Posterior cingulate gyrus (tissue), 11 donors: ENCODE measurements around the gene NDUFS6.
"Not testable (repeated sequence)": the region's sequence is repeated elsewhere in the genome, so short reads cannot be mapped to it uniquely, and the experiment has no call there.

Experiments used
- DNase-seq, 10 donors: peaks; one replicate each; pipeline versions ENCODE4 v3.0.0 to v3.0.0-alpha.2; 2020 to 2021; ENCODE audit warnings: mixed read lengths in 3 of 10
- intact Hi-C: fragments of 100-400 bp; cut with DNase I; formaldehyde crosslinking; loops from one replicate; pipeline ENCODE4 v1.15.1; 2023

Gene NDUFS6

DNA sequence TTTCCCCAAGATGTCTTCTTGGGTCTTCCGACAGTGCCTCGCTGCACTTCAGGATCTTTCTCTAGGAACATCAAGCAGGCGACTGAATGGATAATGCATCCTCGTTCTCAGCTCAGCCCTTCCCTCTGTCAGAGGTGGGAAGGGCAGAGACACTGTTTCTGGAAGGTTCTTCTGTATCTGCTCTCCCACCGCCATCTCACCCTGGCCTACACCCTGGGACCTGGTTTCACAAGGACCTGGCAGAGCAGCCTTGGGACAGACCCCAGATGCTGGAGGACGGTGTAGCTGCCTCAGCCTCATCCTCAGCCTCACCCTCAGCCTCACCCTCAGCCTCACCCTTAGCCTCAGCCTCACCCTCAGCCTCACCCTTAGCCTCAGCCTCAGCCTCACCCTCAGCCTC is 20.1 kb upstream of the NDUFS6 start:
- no peak for DNase-seq
- intact Hi-C loops: no loop called here

- peak in 2 of 10 donors; percentile 49 to 68 for DNase-seq
These were observed 19.4 kb upstream of the NDUFS6 start for GRCh38 chr5:1781726-1782384.

DNA sequence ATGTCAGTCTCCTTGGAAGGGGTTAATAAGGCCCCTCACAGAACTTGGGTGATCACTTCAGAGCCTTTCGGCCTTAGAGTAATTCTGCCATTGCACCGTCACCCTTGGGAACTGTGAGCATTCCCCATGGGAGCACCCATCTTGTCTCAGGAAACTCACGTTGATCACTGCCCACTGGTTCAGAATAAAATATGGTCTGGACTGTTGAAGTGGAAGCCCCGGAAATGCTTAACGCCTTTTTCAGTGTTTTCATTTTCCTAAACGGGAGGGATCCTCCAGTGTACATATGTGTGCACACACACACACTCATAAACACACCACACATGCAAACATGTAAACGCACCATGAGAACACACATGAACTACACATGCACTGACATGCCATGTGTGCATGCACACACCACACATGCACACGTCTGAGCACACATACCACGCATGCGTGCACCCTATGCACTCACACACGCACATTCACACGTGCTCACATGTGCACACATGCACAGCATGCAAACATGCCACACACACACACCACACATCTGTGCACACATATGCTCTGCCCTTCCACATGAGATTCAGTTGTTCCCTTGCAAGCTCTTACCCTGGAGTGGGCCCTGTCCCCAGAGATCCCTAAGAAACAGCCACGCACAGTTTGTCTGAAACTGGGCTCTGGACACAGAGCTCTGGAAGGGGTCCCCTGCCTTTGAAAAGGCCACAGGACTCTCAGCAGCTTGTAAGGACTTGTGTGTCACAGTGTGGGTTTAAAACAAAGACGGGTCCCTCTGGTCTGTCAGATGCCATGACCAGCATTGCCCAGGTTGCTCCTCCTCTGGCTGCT is 18.6 kb upstream of the NDUFS6 start:
- DNase-seq: peak in 1 of 10 donors; percentile 22
- intact Hi-C loops: no loop called here

More at GRCh38 chr5:1781726-1782384, 19.4 kb upstream of the NDUFS6 start:
- intact Hi-C loops: no loop called here

DNA sequence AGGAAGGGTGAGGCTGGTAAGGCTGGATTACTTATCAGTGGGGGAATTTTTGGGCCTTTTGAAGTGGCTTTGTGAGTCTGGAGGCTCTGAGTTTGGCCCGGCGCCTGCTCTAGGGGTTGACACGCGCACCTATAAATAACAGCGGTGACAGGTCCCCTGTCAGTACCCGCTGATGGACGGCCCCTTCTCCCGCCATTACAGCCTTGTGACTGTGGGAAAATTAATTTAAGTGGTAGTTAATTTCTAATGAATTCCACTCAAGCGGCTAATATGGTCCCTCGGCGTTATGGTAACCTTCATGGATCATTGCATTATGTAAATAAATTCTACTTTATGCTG is 18.0 kb upstream of the NDUFS6 start:
- intact Hi-C loops: no loop called here

DNA sequence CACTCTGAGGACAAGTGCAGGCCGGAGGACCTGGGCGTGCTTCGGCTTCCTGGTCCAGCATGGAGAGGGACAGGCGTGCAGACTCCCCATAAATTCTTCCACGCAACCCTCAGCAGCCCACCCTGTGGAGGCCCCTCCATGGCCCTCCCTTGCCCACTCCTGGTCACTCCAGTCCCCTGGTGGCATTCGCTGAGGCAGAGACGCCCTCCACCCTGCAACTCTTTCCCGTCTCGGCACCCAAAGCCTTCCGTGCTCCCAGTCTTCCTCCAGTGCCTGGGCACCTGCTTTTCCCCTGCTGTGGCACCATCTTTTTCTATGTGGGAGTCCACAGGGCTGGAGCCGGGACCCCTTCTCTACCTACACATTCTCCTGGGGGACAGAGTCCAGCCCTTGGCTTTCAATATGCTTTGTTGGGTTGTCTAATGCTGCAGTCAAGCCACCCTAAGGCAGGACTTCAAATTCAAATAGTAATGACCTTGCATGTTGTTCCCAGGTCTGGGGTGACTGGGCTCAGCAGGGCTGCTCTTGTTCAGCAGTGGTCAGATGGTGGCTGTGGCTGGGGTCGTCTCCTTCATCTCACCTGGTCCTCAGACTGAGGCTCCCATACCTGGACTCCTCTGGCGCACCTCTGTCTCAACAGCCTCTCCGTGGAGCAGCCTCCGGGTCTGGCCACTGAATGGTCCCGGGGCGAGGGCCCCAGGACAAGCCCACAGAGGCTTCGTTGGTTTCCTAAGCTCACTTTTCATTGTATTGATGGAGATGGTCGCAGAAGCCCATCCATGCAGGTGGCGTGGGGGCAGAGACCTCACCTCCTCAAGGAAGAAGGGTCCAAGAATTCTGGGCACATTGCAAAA is 16.8 kb upstream of the NDUFS6 start:
- intact Hi-C loops: no loop called here
- DNase-seq: peak in 3 of 10 donors; percentile 64 to 68 (median 68)

More for the DNA sequence above, 18.0 kb upstream of the NDUFS6 start:
- DNase-seq: peak in 2 of 10 donors; percentile 41 to 72

DNA sequence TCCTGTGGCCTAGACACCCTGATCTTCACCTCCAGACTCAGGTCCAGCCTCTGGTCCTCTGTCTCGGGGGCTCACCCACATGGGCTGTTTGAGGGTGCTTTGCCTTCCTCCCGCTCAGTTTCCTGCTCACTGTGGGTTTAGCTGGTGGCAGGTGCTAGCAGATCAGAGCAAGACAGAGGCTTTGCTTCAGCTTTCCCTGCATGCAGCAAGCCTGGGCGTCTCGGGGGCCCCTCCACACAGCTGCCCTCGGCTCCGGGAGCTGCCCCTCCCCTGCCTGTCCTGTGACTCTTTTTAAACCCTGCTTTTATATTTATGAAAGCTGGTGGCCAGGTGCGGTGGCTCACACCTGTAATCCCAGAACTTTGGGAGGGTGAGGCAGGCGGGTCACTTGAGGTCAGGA is 16.1 kb upstream of the NDUFS6 start:
- intact Hi-C loops: no loop called here
- peak in 3 of 10 donors; percentile 22 to 77 (median 31) for DNase-seq

DNA sequence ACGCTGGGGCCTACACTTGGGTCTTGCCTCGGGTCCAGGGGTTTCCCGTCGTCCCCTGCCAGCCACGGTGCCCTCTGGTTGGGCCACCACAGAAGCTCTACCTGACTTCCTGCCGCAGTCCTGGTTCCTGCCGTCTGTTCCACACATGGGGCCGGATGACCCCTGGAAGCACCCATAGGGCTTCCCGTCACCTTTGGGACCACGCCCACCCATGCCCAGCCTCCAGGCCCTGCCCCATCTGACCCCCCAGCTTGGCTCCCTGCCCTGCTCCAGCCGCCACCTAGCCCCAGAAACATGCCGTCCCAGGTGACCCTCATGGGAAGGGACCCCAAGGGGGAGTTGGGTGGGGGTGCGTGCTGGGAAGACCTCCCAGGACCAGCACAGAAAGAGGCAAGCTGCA is 15.2 kb upstream of the NDUFS6 start:
- intact Hi-C loops: no loop called here
- DNase-seq: peak in 3 of 10 donors; percentile 50 to 71 (median 58)

DNA sequence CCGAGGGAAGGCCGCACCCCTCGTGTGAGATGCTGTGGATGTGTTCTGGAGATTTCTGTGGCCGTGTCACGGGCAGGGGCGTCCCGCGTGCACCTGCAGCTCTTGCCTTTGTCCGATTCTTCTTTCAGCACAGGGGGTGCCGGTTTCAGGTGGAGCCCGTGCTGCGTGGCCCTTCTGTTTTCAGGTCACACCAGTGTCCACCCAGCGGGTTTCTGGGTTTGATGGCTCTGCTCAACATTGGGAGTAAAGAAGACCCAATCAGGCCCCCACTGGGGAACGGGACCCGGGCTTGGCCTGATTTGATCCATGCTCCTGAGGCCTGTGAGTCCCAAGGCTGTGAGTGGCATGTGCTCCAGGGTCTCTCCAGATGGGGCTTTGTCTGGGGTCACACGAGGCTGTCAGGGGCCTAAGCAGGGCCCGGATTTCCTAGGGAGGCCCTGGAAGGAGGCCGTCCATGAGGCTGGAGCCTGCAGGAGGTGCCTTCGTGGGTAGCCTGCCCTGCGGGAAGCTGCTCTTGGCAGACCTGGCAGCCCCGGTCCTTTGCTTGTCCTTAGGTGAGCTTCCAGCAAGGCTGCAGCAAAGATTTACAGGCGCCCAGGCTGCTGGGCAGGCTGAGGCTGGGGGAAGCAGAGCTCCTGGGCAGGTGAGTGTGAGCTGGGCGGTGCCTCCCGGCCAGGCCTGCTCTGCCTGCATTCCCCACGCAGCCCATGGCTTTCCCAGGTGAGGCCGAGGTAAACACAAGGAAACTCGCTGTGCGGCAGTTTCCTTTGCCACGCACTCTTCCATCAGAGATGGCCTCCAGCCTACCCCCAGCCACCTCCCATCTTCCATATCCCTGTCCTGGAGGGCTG is 14.4 kb upstream of the NDUFS6 start:
- DNase-seq: peak in 3 of 10 donors; percentile 64 to 79 (median 76)
- intact Hi-C loops: no loop called here

DNA sequence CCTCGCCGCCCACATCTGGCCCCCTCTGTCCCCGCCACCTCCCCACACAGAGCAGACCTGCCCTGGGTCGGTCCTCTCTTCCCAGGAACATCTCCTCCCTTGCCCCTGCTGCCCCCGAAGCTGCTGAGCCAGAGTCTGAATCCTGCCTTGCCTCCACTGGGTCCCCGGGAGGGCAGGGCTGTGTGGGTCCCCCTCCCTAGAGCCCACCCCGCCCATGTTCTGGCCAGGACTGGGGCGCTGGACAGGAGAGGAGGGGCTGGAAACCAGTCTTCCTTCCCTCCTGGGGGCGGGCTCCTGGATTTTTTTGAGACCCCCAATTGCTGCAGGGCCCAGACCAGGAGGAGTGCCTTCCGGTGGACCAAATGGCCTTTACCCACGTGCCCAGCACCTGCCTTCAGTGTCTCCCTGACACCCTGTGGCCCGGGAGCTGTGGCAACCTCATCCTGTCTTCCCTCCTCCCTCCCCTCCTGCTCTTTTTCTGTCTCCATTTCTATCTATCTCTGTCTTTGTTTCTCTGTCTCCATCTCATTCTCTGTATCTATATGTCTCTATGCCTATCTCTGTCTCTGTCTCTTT is 13.6 kb upstream of the NDUFS6 start:
- peak in 3 of 10 donors; percentile 35 to 68 (median 61) for DNase-seq

GRCh38 chr5:1788200-1788599 is 13.0 kb upstream of the NDUFS6 start:
- DNase-seq: peak in 1 of 10 donors; percentile 9
- intact Hi-C loops: no loop called here

More for the DNA sequence above, 13.6 kb upstream of the NDUFS6 start:
- intact Hi-C loops: no loop called here

DNA sequence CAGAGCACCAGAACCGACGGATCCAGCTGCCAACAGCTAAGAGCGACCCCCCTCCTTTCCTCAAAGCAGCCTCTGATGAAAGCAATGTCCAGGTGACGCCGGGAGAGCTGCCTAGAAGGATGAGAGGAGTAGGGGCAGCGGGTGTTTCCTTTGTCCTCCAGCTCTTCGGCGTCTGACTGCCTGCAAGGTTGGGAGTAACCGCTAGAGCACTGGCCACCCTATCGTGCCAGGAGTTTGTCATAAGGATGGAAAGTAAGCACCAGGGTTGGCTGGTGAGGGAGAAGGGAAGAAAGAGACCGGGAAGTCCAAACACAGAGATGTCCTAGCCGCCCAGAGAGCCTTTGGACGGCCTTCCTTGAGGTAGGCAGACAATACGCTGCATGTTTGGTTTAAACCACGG is 12.4 kb upstream of the NDUFS6 start:
- peak in 2 of 10 donors; percentile 35 to 41 for DNase-seq
- intact Hi-C loops: no loop called here

GRCh38 chr5:1789438-1789833 is 11.8 kb upstream of the NDUFS6 start:
- DNase-seq, intact Hi-C loops: not testable (repeated sequence)

- DNase-seq: peak in 2 of 10 donors; percentile 24 to 31
- intact Hi-C loops: no loop called here
These were observed 11.3 kb upstream of the NDUFS6 start for GRCh38 chr5:1789834-1790471.

DNA sequence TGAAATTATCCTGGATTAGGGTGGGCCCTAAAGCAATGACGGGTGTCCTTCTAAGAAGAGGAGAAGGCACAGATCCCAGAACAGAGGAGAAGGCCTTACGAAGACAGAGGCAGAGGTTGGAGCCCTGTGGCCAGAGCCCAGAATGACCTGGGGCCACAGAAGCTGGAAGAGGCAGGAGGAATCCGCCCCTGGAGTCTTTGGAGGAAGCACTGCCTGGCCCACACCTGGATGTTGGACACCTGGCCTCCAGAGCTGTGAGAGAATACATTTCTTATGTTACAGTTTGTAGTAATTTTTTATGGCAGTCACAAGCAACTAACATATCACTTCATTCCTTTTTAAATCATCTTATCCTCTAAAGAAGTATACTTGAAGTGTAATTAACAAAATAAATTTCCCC is 10.0 kb upstream of the NDUFS6 start:
- peak in 2 of 10 donors; percentile 13 to 31 for DNase-seq
- intact Hi-C loops: no loop called here

DNA sequence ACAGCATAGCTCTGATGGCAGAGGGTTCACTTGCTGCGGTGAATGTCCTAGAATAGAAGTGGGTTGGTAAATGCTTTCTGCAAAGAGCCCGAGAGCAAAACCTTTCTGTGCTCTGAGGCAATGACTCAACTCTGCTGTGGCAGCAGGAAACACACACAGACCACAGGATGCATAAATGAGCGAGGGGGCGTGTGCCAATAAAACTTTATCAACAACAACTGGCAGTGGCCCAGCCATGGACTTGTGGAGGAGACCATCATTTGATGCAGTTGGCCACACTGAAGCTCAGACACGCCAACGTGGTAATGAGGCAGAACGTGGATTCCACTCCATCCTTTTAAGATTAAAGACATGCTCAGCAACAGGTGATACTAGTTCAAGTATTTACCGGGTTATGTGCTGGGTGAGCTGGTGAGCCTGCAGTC is 8.4 kb upstream of the NDUFS6 start:
- peak in 2 of 10 donors; percentile 6 to 24 for DNase-seq
- intact Hi-C loops: no loop called here

- intact Hi-C loops: no loop called here
- DNase-seq: peak in 2 of 10 donors; percentile 31 to 34
These were observed 7.9 kb upstream of the NDUFS6 start for GRCh38 chr5:1793301-1793740.

- peak in 2 of 10 donors; percentile 77 to 87 for DNase-seq
- intact Hi-C loops: no loop called here
These were observed 7.0 kb upstream of the NDUFS6 start for GRCh38 chr5:1793966-1794900.

GRCh38 chr5:1794901-1795290 is 6.3 kb upstream of the NDUFS6 start:
- intact Hi-C loops: no loop called here
- peak in 2 of 10 donors; percentile 64 to 75 for DNase-seq
